DMS79 (cell line): ENCODE data around the gene MYCBPAP.
A peak's percentile ranks its signal among the peaks of the same experiment; 100 is the strongest.

Experiments used
- DNase-seq: peaks from one replicate; lab custom pipeline; 2025; lab: John Stamatoyannopoulos, UW

Gene MYCBPAP

DNA sequence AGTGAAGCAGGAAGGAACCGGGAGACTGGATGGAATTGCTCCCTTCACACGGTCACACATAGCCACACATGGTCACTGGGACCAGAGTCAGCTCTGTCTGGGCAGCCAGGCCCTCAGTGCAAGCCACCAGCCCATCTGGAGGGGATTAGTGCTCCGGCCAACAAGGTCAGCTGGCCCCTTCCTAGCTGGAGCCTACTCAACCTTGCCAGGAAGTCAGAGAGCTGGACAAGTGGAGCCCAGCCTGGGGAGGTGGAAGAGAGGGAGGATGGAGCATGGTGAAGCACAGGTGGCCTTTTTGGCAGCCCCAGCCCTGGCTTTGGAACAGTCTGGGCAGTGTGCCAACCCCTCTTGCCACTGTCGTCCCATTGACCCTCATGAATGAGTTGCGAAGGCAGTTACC, 48.6 kb downstream of the MYCBPAP start:
- peak; percentile 81 for DNase-seq

DNA sequence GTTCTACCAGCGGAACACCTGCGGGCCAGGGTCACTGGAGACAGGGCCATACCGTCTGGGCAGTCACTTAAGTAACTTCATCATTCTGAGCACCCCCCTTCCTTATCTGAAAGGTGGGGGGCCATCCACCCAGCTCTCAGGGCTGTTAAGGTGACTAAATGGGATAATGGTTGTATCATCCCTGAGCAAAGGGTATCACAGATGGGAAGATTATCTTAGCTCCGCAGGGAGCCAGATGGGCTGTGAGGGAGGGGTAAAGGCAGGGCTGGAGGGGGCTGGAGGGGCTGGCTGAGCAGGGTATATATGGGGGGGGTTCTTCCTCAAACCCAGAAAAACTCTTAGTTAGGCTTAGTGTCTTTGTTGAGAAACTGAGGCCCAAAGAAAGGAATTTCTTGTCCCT, 49.4 kb downstream of the MYCBPAP start:
- DNase-seq, result no peak

DNA sequence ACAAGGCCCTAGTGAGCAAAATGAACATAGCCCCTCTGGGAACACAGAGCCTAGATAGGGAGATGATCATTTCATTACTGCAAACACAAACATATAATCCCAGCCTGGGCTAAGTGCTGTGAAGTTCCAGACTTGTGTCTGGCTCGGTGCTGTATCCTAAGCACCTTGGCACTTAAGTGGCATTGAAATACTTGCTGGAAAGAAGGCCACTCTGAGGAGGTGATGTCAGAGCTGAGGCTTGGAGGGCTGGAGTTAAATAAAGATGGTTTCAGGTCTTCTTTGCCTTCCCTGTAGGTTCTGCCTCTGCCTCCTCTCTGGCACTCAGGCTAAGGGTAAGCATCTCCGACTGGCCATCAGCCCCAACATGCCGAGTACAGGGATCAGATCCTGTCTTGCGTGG, 49.9 kb downstream of the MYCBPAP start:
- DNase-seq, result peak; percentile 66

DNA sequence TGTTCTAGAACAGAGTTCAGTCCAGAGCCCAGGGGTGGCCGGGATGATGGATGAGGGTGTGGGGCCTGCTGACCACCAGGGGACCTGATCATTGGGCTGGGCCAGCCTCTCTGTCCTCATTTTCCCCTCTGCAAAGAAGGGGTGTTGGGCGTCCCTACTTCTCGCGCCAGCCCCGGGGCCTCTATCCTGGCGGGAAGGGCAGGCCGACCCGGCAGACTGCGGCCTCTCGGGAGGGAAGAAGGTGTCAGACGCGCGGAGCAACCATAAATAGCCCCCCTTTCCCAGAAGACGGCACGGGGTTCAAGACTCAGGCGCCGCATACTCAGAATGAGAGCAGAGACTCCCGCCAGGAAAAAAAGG, 50.3 kb downstream of the MYCBPAP start:
- DNase-seq, result no peak

DNA sequence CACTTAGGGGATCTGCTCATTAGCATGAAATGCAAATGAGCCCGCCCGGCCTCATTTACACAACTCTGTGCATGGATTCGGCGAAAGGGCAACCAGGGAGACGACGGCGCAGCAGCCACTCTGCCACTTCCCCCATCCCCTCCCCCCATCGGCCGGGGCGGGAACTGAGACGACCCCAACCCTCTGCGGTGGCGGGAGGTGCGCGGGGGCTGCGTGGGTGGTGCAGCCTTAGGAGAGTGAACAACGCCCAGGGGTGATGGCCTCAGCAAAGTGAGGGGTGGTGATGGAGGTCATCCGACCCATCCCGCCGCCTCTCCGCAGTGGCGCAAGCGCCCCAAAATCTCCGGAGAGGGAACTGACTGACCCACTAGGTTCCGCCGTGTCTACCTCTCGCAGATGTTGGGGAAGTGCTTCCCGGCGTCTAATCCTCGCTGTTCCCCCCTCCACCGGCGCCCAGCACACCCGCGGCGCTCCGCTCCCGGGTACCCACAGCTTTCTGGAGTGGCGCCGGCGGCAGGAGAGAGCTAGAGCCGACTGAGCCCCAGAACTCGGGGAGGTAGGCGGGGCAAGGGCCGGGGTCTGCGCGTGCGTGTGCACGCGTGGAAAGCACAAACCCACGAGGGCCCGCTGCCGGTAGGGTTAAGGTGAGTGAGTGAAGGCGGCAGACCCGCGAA, 50.8 kb downstream of the MYCBPAP start:
- DNase-seq, result no peak

DNA sequence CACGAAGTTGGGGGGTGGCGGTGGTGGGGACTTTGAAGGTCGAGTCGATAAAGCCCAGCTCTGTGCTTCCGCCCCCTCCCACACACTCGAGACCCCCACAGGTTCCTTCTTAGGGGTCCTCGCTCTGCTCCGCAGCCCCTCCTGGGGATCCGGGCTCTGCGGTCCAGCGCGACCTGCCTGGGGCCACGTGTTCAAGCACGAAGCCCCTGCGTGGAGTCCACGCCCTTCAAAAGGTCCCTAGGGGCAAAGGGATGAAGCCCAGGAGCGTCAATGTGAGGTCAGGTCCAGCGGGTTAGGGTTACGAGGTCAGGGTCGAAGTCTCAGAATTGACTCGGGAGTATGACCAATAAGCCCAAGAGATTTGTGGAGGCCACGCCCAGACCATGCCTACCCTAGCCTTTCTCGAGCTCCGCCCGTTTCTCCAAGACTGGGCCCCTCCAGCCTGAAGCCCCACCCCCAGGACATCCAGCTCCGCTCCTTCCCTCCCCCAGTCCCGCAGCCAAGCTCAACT, 51.5 kb downstream of the MYCBPAP start:
- no peak for DNase-seq

DNA sequence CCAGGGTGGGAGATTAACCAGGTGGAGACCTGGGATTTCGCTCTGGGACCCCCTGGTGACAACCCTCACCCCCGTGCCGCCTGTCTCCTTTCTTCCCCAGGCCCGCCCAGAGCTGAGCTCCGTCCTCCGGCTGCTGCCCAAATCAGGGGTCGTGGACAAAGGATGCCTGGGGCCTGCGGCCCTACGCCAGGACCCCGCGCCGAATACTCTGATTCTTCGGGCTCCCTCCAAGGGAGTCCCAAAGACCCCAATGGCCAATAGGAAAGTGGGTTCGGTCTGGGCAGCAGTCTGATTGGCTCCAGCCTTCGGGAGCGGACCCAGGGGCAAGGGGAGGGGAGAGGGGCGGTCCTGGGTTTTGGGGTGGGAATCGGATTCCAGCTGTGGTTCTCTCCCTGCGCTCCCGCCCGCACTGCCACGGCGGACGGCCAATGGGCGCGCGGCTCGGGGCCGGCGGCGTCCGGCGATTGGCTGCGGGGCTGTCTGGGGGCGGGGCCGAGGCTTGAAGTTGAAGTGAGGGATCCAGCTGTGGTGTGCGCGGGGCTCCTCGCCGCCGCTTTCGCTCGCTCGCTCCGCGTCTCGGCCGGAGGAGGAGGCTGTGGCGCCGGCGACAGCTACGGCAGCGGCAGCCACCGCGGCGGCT, 52.1 kb downstream of the MYCBPAP start, which contains the start of gene CACNA1G:
TSS of gene CACNA1G (plus strand) at position 531 of the 640 bp plus-strand sequence. CDS start 745 bp downstream, outside the sequence.
- DNase-seq, result peak; percentile 51

DNA sequence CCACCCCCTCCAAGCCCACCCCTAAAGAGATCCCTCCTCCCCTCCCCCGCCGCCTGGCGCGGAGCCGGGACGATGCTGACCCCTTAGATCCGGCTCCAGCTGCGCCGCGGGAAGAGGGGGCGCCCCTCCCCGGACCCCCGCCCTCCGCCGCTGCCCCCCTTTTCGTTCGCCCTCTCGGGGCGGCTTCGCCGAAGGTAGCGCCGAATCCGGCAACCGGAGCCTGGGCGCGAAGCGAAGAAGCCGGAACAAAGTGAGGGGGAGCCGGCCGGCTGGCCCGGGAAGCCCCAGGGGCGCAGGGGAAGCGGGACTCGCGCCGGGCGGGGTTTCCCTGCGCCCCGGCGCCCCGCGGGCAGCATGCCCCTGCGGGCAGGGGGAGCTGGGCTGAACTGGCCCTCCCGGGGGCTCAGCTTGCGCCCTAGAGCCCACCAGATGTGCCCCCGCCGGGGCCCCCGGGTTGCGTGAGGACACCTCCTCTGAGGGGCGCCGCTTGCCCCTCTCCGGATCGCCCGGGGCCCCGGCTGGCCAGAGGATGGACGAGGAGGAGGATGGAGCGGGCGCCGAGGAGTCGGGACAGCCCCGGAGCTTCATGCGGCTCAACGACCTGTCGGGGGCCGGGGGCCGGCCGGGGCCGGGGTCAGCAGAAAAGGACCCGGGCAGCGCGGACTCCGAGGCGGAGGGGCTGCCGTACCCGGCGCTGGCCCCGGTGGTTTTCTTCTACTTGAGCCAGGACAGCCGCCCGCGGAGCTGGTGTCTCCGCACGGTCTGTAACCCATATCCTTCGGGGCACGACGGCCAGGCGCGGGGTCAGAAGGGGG, 52.9 kb downstream of the MYCBPAP start:
- DNase-seq, result no peak

DNA sequence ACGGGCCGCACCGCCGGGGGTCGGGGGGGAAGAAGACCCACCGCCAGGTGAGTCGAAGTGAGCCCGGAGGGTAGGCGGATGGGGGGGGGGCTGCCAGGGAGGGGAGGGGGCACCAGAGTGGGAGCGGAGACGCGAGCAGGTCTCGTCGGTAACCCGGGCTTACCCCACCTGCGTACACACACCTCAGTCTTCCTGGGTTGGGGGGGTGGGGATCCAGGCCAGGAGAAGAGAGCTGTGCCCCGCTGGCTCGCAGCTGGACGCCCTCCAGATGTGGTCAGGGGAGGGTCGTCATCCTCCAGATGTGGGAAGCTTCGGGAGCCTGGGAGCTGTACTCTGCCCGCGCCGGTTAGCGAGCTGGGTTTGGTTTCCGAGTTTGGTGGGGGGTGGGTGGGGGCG, 53.5 kb downstream of the MYCBPAP start:
- no peak for DNase-seq

DNA sequence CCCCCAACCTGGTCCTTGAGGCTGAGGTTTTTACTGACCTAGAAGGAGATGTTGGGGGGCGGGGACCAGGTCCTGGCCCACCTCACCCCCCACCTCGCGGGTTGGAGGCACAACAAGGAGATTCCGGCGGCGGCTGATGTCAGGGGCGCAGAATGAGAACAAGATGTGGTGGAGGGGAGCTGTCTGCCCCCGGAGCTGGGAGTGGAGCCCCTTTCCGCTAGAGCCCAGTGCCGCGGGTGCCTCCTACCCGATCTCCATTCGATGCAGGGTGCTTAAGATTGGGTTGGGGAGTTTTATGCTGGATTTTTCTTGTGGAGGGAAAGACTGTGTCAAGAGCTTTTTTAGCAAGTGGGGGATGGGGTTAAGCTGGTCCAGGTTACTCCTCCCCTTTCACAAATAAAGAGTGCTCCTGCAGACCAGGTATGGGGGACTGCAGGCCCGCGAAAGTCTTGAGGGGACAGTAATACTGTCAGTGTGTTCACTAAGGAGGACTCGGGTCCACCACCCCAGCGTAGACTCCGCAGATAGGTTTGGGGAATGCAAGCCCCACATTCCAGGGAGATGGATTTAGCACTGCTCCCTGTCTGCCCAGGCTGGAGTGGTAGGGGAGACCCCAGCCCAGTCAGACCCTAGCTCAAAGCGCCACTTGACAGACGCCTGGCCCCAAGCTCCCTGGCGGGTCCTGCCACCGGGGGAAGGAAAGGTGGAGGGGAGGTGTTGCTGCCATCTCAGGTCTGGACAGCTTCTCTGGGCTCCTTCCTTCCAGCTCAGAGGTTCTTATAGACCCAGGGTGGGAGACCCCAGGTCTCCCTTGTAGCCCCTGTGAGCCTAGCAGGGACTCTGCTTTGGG, 54.2 kb downstream of the MYCBPAP start:
- no peak for DNase-seq

DNA sequence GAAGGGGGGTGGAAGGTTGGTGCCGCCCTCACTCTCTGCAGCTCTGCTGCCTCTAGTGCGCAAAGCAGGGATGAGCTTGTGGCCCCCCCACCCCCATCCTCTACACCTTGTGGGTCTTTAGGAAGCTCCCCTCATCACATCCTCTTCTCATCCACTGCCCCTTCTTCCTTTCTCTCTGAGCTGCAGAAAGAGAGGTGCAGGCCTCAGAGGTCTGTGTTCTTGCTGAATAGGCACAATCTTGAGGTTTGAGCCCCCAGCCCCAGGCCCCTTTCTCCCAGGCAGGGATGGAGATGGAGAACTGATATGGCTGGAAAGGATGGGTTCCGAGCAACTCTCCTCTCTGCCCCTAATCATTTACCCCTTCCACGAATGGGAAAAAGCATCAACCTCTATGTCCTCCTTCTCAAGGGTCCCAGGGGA, 54.9 kb downstream of the MYCBPAP start:
- no peak for DNase-seq

DNA sequence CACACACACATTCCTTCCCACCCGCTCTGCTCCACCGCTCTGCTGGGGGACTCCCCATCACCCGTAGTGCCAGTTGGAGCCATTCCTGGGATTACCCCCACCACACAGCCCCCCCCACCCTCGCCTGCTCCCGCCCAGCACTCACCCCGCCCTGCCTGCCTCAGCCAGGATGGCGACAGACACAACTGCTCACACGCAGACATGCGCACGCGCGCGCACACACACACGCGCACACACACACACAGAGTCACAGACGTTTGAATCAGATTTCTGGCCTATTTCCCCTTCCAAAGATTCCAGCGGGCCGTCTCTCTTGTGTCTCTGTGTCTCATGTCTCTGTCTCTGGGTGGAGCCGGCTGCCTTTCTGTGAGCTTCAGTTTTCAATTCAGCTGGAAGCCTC, 56.7 kb downstream of the MYCBPAP start:
- no peak for DNase-seq

DNA sequence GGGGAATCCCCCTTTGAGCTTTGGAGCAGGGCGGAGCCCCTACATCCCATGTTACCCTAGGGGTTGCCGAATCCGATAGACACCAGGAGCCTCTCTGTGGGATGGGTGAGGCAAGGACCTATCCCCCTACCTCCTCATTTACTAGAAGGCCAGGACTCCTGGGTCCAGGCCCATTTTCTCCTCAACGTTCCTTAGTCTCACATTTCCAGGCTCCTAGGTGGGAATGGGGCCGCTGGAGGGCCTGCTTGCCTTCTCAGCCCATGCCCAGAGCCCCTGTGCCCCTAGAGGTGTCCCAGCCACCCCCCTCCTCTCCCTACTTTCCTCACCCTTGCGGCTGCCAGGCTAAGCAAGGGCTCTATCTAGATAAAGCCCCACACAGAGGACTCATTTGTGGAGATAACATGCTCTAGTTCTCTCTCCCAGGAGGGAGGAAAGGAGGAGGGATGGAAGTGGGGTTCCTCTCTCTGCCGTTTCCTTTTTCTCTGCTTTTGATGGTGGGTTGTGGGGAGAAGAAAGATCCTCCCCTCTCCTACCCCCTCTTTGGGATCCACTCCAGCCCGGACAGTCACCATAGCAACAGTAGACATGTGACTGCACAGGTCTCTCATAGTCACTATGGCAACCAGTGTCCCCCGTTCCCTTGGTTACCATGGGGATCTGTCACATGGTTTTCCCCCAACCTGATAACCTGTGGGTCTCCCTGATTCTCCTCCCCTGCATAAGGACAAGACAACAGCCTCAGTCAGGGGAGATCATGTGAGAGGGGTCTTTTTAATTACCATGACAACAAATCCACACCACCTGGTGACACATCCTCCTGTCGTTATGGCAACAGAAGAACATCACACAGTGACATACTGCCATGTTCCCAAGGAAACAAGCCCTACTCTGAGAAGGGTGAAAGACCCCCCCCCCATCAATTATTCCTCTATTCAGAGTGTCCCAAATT, 57.4 kb downstream of the MYCBPAP start:
- DNase-seq, result peak; percentile 79

DNA sequence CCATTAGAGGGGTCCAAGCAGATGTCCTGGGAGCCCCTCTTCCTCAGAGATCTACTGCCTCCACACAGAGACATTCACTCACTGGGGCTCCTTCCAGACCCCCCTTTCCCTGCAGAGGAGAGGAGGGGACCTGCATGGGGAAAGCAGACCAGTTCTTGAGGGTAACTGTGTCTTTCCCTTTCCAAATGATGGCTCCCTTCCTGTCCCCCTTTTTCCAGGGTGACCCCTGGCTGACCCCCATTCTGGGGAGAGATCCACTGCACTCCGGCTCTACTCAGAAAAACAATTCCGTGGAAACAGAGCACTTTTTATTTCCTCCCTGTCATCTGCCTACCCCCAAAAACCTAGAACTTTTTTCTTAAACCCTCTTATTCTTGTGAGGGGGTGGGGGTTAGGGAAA, 58.6 kb downstream of the MYCBPAP start:
- DNase-seq, result no peak

DNA sequence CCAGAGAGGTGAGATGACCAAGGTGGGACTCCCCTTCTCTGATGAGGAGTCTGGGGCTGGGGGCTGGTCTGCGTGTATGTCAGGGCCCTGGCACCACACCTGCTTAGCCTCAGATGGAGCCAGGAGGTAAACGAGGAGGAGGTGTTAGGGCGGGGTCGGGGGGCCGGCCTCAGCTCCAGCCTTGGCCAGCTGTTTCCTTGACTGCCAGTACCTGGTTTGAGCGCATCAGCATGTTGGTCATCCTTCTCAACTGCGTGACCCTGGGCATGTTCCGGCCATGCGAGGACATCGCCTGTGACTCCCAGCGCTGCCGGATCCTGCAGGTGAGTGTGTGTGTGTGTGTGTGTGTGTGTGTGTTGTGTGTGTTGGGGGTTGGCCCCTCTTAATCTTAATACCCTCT, 60.4 kb downstream of the MYCBPAP start:
- no peak for DNase-seq

DNA sequence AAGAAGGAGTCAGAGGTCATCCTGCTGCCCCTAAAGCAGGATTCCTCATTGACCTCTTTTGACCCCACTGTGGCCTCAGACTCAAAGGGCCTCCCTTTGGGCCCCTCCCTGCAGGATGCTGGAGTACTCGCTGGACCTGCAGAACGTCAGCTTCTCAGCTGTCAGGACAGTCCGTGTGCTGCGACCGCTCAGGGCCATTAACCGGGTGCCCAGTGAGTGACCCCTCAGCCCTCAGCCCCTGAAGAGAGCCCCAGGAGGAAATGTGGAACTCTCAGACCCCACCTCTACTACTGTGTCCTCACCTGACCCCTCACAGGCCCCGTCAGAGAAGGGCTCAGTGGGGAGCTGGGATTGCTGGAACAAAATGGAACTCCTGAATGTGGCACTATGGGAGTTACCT, 61.4 kb downstream of the MYCBPAP start:
- no peak for DNase-seq

DNA sequence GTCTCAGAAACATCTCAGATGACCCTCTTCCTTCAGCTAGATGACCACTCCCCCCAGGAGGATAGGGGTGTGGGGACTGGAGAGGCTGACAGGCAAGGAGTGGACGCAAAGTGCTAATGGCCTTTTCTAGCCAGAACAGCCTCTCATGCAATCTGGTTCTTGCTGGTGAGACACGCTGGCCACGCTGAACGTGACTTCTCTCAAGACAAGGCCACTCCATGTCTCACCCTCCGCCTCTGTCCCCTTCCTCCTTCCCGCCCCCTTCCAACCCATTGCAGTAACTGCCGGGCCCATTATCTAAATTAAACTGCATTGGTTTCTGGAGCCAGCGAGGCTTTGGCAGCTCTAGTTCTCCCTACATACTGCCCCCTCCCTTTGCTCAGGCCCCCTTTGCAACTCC, 61.8 kb downstream of the MYCBPAP start:
- no peak for DNase-seq

DNA sequence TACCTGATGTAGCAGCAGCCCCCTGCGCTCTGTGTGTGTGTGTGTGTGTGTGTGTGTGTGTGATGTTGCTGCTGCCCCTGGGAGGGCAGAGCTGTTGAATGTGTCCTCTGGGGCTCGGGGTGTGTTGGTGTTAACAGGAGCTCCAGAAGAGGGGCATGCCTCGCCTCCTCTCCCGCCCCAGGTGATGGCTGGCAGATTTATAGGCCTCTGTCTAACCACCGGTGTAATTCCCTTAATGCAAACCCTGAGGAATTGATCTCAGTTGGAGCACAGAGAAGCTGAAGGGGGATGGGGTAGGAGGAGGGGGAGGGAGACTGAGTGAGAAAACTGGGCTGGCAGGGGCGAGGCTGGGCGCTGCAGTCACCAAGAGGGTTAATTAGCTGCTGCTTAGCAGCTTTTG, 62.3 kb downstream of the MYCBPAP start:
- no peak for DNase-seq

DNA sequence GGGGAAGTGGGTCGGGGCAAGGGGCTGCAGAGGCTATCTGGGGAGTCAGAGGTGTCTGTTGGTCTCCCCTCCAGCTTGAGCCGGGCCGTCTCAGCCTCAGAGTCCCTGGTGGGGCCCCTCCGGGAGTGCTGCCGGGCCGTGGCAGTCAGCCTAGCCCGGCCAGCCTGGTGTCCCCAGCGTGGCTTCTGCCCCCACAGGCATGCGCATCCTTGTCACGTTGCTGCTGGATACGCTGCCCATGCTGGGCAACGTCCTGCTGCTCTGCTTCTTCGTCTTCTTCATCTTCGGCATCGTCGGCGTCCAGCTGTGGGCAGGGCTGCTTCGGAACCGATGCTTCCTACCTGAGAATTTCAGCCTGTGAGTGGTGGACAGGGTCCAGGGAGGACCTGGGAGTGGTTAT, 63.4 kb downstream of the MYCBPAP start:
- DNase-seq, result no peak

DNA sequence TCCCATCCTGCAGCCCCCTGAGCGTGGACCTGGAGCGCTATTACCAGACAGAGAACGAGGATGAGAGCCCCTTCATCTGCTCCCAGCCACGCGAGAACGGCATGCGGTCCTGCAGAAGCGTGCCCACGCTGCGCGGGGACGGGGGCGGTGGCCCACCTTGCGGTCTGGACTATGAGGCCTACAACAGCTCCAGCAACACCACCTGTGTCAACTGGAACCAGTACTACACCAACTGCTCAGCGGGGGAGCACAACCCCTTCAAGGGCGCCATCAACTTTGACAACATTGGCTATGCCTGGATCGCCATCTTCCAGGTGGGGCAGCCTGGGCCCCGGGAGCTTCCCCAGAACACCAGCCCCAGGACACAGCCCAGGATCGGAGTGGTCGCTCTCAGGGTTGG, 64.3 kb downstream of the MYCBPAP start:
- DNase-seq, result no peak
